K562 (cell line): Measurements from ENCODE around the gene ULBP1. TPM values are rescaled to one million over a fixed set of nuclear protein-coding genes. Genes with fewer than 3 reads are reported as not detected.
A peak's percentile ranks its signal among the peaks of the same experiment; 100 is the strongest.

ENCODE experiments used
- ATF7 ChIP-seq: fragments of 450-650 bp; IDR thresholded peaks from 2 replicates; pipeline ENCODE4 v1.7.1; 2014; ENCODE audit warnings: mild to moderate bottlenecking, moderate library complexity
- CBFA2T2 ChIP-seq: fragments of 450-650 bp; conservative IDR thresholded peaks from 2 replicates; pipeline ENCODE4 v1.6.1; 2017; ENCODE audit warnings: mild to moderate bottlenecking
- CEBPG ChIP-seq, 3 experiments: fragments of 200-800 bp in 1 of 3; sonication (Bioruptor generic) in 1 of 3; sonication (generic) in 1 of 3; formaldehyde crosslinking in 1 of 3; IDR thresholded peaks in 2 of 3; conservative IDR thresholded peaks in 1 of 3; 2 replicates each; pipeline versions ENCODE4 v1.6.1 to v1.8.0; 2016 to 2022; ENCODE audit warnings: missing compliant biosample characterization in 2 of 3, missing genetic modification characterization in 2 of 3, mild to moderate bottlenecking in 1 of 3, missing genetic modification reagents in 1 of 3
- CTBP1 ChIP-seq: fragments of 450-650 bp; IDR thresholded peaks from 2 replicates; pipeline ENCODE4 v1.6.1; 2016; ENCODE audit warnings: borderline replicate concordance
- CUX1 ChIP-seq: fragments of 200-800 bp; sonication (Bioruptor generic); IDR thresholded peaks from 2 replicates; pipeline ENCODE4 v1.6.1; 2016; ENCODE audit warnings: missing genetic modification characterization, missing compliant biosample characterization
- HIVEP1 ChIP-seq: fragments of 250-450 bp; sonication (Bioruptor Pico); IDR thresholded peaks from 2 replicates; pipeline ENCODE4 v1.4.0; 2020; ENCODE audit warnings: mild to moderate bottlenecking
- MAFF ChIP-seq: IDR thresholded peaks from 2 replicates; pipeline ENCODE4 v1.6.1; 2012; ENCODE audit warnings: low read length, improper control_type of control experiment
- NONO ChIP-seq, 2 experiments: fragments of 200-400 bp in 1 of 2; fragments of 450-650 bp in 1 of 2; formaldehyde crosslinking in 1 of 2; IDR thresholded peaks; 2 replicates each; pipeline ENCODE4 v1.6.1; 2017; ENCODE audit warnings: low read depth in 2 of 2, mild to moderate bottlenecking in 2 of 2, moderate library complexity in 2 of 2, low read length in 1 of 2
- PURB ChIP-seq: sonication (generic); formaldehyde crosslinking; IDR thresholded peaks from 2 replicates; pipeline ENCODE4 v1.9.0; 2021; ENCODE audit warnings: low read depth, mild to moderate bottlenecking, missing genetic modification reagents
- RAD21 ChIP-seq, 2 experiments: fragments of 250-450 bp in 1 of 2; fragments of 450-650 bp in 1 of 2; sonication (Bioruptor Pico) in 1 of 2; formaldehyde crosslinking in 1 of 2; IDR thresholded peaks in 1 of 2; conservative IDR thresholded peaks in 1 of 2; 2 replicates each; pipeline versions ENCODE4 v1.4.0 to v1.8.0; 2020 to 2022; ENCODE audit warnings: mild to moderate bottlenecking in 2 of 2, moderate library complexity in 1 of 2
- TRIM28 ChIP-seq: fragments of 450-650 bp; IDR thresholded peaks from 2 replicates; pipeline ENCODE4 v1.6.1; 2017
- ZNF165 ChIP-seq: fragments of 250-450 bp; sonication (Bioruptor Pico); IDR thresholded peaks from 2 replicates; pipeline ENCODE4 v1.4.0; 2020; ENCODE audit warnings: borderline replicate concordance
- ZNF518B ChIP-seq: fragments of 250-450 bp; sonication (Bioruptor Pico); IDR thresholded peaks from 2 replicates; pipeline ENCODE4 v1.5.0; 2021; ENCODE audit warnings: mild to moderate bottlenecking, moderate library complexity
- ZNF707 ChIP-seq: fragments of 250-450 bp; sonication (Bioruptor Pico); conservative IDR thresholded peaks from 2 replicates; pipeline ENCODE4 v1.8.0; 2022; ENCODE audit warnings: inconsistent platforms, mild to moderate bottlenecking, moderate library complexity
- polyA plus RNA-seq, 8 experiments: library from polyadenylated mRNA; depleted of rRNA in 4 of 8; stranded (reverse) in 5 of 8; unstranded in 3 of 8; fragments of >200 nt; fragmentation: Nextera tagmentation in 2 of 8; fragmentation: Illumina TruSeq in 1 of 8; extraction: Ambion mirVana in 2 of 8; extraction: Trizol in 1 of 8; gene quantifications; 2 replicates each; pipeline versions ENCODE4 v1.2.1 to v1.2.3, GENCODE V29; 2011 to 2014; ENCODE audit warnings: inconsistent platforms in 1 of 8, missing spikeins in 1 of 8
- total RNA-seq, 7 experiments: library from RNA; depleted of rRNA in 6 of 7; stranded (reverse); fragments of >200 nt in 6 of 7; fragmentation: Illumina TruSeq in 2 of 7; extraction: Trizol in 2 of 7; gene quantifications; 2 replicates each; pipeline versions ENCODE4 v1.2.1 to v1.2.3, GENCODE V29; 2011 to 2021; ENCODE audit warnings: low replicate concordance in 1 of 7

Gene ULBP1
- total and polyA plus RNA-seq, 9 of the 15 experiments (the other 6 are each of a cell fraction or from before 2014, with no cell fraction given), result 0.33 to 6.0 (median 2.5) TPM

GRCh38 chr6:149934249-149935156, 29.2 kb upstream of the ULBP1 start (continued):
- TF ChIP-seq NONO (IDR thresholded peaks at IDR 0.05; ENCODE audit: low read depth in 2 of 2, low read length in 1 of 2), result no peak
- no peak for TF ChIP-seq TRIM28
- peak; percentile 95 to 96 for TF ChIP-seq RAD21 (CRISPR knock-in tag; conservative IDR thresholded peaks at IDR 0.05 in 1 of 2, IDR thresholded peaks at IDR 0.05 in 1 of 2)
- TF ChIP-seq ZNF165, result no peak
- peak; percentile 59; the same call in 1 of the 2 replicates for TF ChIP-seq CEBPG (CRISPR knock-in tag; IDR thresholded peaks at IDR 0.05)
- TF ChIP-seq CEBPG (tag; conservative IDR thresholded peaks at IDR 0.05 in 1 of 2, IDR thresholded peaks at IDR 0.05 in 1 of 2), result peak; percentile 82 to 94
- TF ChIP-seq MAFF, result no peak; the same call in 1 of the 2 replicates
- no peak for TF ChIP-seq ZNF707 (CRISPR knock-in tag)
- peak; percentile 99 for TF ChIP-seq ATF7
- no peak for TF ChIP-seq ZNF518B
- TF ChIP-seq CTBP1, result peak; percentile 56
- no peak for TF ChIP-seq CUX1
- no peak for TF ChIP-seq HIVEP1 (CRISPR knock-in tag)
- no peak for TF ChIP-seq PURB (CRISPR knock-in tag)
- TF ChIP-seq CBFA2T2, result 0 out of 2 replicates have a peak, but pooled peaks have one; percentile 5
